Measurements from ENCODE around the gene ODAPH.
"Not testable (repeated sequence)": the region's sequence is repeated elsewhere in the genome, so short reads cannot be mapped to it uniquely, and the experiment has no call there.

ODAPH gene

DNA sequence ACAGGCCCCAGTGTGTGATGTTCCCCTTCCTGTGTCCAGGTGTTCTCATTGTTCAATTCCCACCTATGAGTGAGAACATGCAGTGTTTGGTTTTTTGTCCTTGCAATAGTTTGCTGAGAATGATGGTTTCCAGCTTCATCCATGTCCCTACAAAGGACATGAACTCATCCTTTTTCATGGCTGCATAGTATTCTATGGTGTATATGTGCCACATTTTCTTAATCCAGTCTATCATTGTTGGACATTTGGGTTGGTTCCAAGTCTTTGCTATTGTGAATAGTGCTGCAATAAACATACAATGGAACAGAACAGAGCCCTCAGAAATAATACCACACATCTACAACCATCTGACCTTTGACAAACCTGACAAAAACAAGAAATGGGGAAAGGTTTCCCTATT is 21.9 kb upstream of the ODAPH start:
- not testable (repeated sequence) for H3K4me3 ChIP-seq (ENCODE audit: low read length); H3K9me2 ChIP-seq (replicated peaks; ENCODE audit: insufficient read depth, low read length); H3K4me2 ChIP-seq (ENCODE audit: low read depth, low read length); H3K4me1 ChIP-seq (ENCODE audit: low read length); H3K79me2 ChIP-seq (ENCODE audit: low read length); H3F3A ChIP-seq (ENCODE audit: insufficient read depth, low read length); H3K27me3 ChIP-seq (replicated peaks; ENCODE audit: insufficient read depth, low read length); H4K20me1 ChIP-seq (ENCODE audit: insufficient read depth, low read length); H2AFZ ChIP-seq (ENCODE audit: low read length); H3K9ac ChIP-seq (ENCODE audit: low read length); H3K27ac ChIP-seq (ENCODE audit: low read length); H3K9me3 ChIP-seq (replicated peaks; ENCODE audit: insufficient read depth, low read length); DNase-seq; H3K36me3 ChIP-seq (replicated peaks; ENCODE audit: insufficient read depth, low read length)

DNA sequence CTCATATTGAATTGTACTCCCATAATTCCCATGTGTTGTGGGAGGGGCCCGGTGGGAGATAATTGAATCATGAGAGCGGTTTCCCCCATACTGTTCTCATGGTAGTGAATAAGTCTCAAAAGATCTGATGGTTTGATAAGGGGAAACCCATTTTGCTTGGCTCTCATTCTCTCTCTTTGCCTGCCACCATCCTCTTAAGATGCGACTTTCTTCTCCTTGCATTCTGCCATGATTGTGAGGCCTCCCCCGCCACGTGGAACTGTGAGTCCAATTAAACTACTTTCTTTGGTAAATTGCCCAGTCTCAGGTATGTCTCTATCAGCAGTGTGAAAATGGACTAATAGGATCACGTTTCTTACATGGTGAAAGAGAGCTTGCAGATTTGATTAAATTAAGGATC is 18.6 kb upstream of the ODAPH start:
- not testable (repeated sequence) for H3K9me2 ChIP-seq (replicated peaks; ENCODE audit: insufficient read depth, low read length); DNase-seq; H3K9ac ChIP-seq (ENCODE audit: low read length); H3K4me1 ChIP-seq (ENCODE audit: low read length); H3K9me3 ChIP-seq (replicated peaks; ENCODE audit: insufficient read depth, low read length); H4K20me1 ChIP-seq (ENCODE audit: insufficient read depth, low read length); H3F3A ChIP-seq (ENCODE audit: insufficient read depth, low read length); H3K27me3 ChIP-seq (replicated peaks; ENCODE audit: insufficient read depth, low read length); H2AFZ ChIP-seq (ENCODE audit: low read length); H3K27ac ChIP-seq (ENCODE audit: low read length); H3K79me2 ChIP-seq (ENCODE audit: low read length); H3K36me3 ChIP-seq (replicated peaks; ENCODE audit: insufficient read depth, low read length); H3K4me2 ChIP-seq (ENCODE audit: low read depth, low read length); H3K4me3 ChIP-seq (ENCODE audit: low read length)

DNA sequence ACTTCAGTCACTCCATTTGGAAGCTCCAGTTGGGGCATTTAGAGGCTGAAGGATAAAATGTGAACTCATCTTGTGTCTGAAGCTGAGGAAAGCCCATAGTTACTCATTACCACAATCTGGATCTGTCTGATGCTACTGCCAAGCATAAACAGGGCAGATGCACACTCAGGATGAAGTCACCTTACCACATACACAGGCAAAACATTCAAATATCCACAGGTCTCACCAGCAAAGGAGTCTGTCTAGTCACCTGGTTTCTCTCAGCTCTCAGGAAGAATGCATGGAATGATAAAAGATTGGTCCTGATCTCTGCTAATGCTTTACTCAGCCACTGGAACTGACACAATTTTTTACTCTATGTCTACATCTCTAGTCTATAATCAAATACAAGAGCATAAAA is 13.0 kb upstream of the ODAPH start:
- TF ChIP-seq EZH2phosphoT487 (IDR thresholded peaks at IDR 0.05; ENCODE audit: low read length) (no peak), EZH2 (optimal IDR thresholded peaks at IDR 0.05; ENCODE audit: low read depth, low read length) (no peak)
- TF ChIP-seq, protein P1, sequence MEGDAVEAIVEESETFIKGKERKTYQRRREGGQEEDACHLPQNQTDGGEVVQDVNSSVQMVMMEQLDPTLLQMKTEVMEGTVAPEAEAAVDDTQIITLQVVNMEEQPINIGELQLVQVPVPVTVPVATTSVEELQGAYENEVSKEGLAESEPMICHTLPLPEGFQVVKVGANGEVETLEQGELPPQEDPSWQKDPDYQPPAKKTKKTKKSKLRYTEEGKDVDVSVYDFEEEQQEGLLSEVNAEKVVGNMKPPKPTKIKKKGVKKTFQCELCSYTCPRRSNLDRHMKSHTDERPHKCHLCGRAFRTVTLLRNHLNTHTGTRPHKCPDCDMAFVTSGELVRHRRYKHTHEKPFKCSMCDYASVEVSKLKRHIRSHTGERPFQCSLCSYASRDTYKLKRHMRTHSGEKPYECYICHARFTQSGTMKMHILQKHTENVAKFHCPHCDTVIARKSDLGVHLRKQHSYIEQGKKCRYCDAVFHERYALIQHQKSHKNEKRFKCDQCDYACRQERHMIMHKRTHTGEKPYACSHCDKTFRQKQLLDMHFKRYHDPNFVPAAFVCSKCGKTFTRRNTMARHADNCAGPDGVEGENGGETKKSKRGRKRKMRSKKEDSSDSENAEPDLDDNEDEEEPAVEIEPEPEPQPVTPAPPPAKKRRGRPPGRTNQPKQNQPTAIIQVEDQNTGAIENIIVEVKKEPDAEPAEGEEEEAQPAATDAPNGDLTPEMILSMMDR (IDR thresholded peaks at IDR 0.05; ENCODE audit: low read length), result no peak
- Histone ChIP-seq H3K27me3 (replicated peaks; ENCODE audit: insufficient read depth, low read length) (no peaks in the 10 kb centered on the region), H3K9me3 (replicated peaks; ENCODE audit: insufficient read depth, low read length) (no peaks in the 10 kb centered on the region), H4K20me1 (ENCODE audit: insufficient read depth, low read length) (no peaks in the 10 kb centered on the region), H3K4me3 (ENCODE audit: low read length) (no peak overlapping the region), H2AFZ (ENCODE audit: low read length) (no peak overlapping the region), H3K36me3 (replicated peaks; ENCODE audit: insufficient read depth, low read length) (no peaks in the 10 kb centered on the region), H3K4me1 (ENCODE audit: low read length) (0 out of 2 replicates have a peak, but pooled peaks cover 6% of the 10 kb centered on the region), H3K27ac (ENCODE audit: low read length) (no peak overlapping the region), H3K79me2 (ENCODE audit: low read length) (no peaks in the 10 kb centered on the region), H3F3A (ENCODE audit: insufficient read depth, low read length) (no peaks in the 10 kb centered on the region), H3K9me2 (replicated peaks; ENCODE audit: insufficient read depth, low read length) (no peaks in the 10 kb centered on the region), H3K4me2 (ENCODE audit: low read depth, low read length) (no peak overlapping the region), H3K9ac (ENCODE audit: low read length) (no peak overlapping the region)
- DNase-seq, result no peak

DNA sequence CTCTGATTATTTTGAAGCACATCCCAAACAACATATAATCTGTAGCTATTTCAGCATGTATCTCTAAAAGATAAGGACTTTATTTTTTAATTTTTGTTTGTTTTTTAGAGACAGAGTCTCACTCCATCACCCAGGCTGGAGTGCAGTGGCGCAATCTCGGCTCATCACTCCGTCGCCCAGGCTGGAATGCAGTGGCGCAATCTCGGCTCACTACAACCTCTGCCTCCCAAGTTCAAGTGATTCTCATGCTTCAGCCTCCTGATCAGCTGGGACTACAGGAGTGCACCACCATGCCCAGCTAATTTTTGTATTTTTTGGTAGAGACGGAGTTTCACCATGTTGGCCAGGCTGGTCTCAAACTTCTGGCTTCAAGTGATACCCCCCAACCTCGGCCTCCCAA is 11.6 kb upstream of the ODAPH start:
- DNase-seq; H2AFZ ChIP-seq (ENCODE audit: low read length); H3K36me3 ChIP-seq (replicated peaks; ENCODE audit: insufficient read depth, low read length); H3F3A ChIP-seq (ENCODE audit: insufficient read depth, low read length); H3K4me1 ChIP-seq (ENCODE audit: low read length); H3K27me3 ChIP-seq (replicated peaks; ENCODE audit: insufficient read depth, low read length); H3K4me2 ChIP-seq (ENCODE audit: low read depth, low read length); H4K20me1 ChIP-seq (ENCODE audit: insufficient read depth, low read length); H3K9ac ChIP-seq (ENCODE audit: low read length); H3K27ac ChIP-seq (ENCODE audit: low read length); H3K79me2 ChIP-seq (ENCODE audit: low read length); H3K9me2 ChIP-seq (replicated peaks; ENCODE audit: insufficient read depth, low read length); H3K4me3 ChIP-seq (ENCODE audit: low read length); H3K9me3 ChIP-seq (replicated peaks; ENCODE audit: insufficient read depth, low read length): not testable (repeated sequence)

DNA sequence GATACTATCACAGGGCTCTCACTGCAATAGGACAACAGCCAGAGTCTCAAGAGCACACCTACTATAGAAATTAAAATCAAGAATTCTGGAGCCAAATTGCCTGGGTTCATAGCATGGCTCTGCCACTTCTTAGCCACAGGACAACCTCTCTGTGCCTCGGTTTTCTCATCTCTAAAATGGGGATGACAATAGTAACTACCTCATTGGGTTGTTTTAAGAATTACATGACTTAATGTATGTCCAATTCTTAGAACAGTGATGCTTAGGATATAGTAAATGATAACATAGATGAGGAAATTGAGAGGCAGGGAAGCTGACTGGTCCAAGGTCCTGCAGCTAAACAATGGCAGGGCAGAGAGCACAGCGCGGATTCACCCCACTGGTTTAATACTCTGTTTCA is 11.0 kb upstream of the ODAPH start:
- H3K9me3 ChIP-seq (replicated peaks; ENCODE audit: insufficient read depth, low read length), result no peaks in the 10 kb centered on the region
- H2AFZ ChIP-seq (ENCODE audit: low read length), result no peak overlapping the region
- H3K79me2 ChIP-seq (ENCODE audit: low read length), result no peaks in the 10 kb centered on the region
- H3K9ac ChIP-seq (ENCODE audit: low read length), result no peak overlapping the region
- H3K9me2 ChIP-seq (replicated peaks; ENCODE audit: insufficient read depth, low read length), result no peaks in the 10 kb centered on the region
- H3K27me3 ChIP-seq (replicated peaks; ENCODE audit: insufficient read depth, low read length), result no peaks in the 10 kb centered on the region
- H3K4me1 ChIP-seq (ENCODE audit: low read length), result 0 out of 2 replicates have a peak, but pooled peaks cover 8% of the 10 kb centered on the region
- H3K36me3 ChIP-seq (replicated peaks; ENCODE audit: insufficient read depth, low read length), result no peaks in the 10 kb centered on the region
- H3F3A ChIP-seq (ENCODE audit: insufficient read depth, low read length), result no peaks in the 10 kb centered on the region
- TF ChIP-seq EZH2phosphoT487 (IDR thresholded peaks at IDR 0.05; ENCODE audit: low read length) (no peak), EZH2 (optimal IDR thresholded peaks at IDR 0.05; ENCODE audit: low read depth, low read length) (no peak)
- TF ChIP-seq, protein P1 (IDR thresholded peaks at IDR 0.05; ENCODE audit: low read length), result no peak
- no peak for DNase-seq
- no peak overlapping the region for H3K4me2 ChIP-seq (ENCODE audit: low read depth, low read length)
- H4K20me1 ChIP-seq (ENCODE audit: insufficient read depth, low read length), result no peaks in the 10 kb centered on the region
- H3K4me3 ChIP-seq (ENCODE audit: low read length), result no peak overlapping the region
- no peak overlapping the region for H3K27ac ChIP-seq (ENCODE audit: low read length)
